Kidney (tissue), 14 donors: ENCODE data around the gene CCDC28A. TPM values are rescaled to one million over a fixed set of nuclear protein-coding genes. Genes with fewer than 3 reads are reported as not detected.
A peak's percentile ranks its signal among the peaks of the same experiment; 100 is the strongest.

Experiments used
- DNase-seq, 5 donors: peaks; one replicate each; pipeline ENCODE4 v3.0.0-alpha.2; 2013 to 2020
- FAIRE-seq: peaks from 2 replicates; lab custom pipeline; 2012; peaks lifted over from hg19 to GRCh38; lab: Jason Lieb, UNC
- H3K27ac ChIP-seq, 2 donors: one replicate each; pipeline ENCODE4 v1.7.0; 2013; ENCODE audit warnings: low read depth in 2 of 2, low read length in 2 of 2, inconsistent platforms in 1 of 2
- H3K27me3 ChIP-seq: one replicate; pipeline ENCODE4 v1.7.1; 2013; ENCODE audit warnings: low read length, inconsistent platforms; ENCODE audit not compliant: control insufficient read depth, insufficient read depth
- H3K36me3 ChIP-seq, 3 donors: one replicate each; pipeline versions ENCODE4 v1.7.0 to v1.7.1; 2013; ENCODE audit warnings: low read length in 3 of 3, control low read depth in 1 of 3, inconsistent platforms in 1 of 3; ENCODE audit not compliant: insufficient read depth in 3 of 3, control insufficient read depth in 2 of 3
- H3K4me1 ChIP-seq, 3 donors: one replicate each; pipeline versions ENCODE4 v1.7.0 to v1.7.1; 2013; ENCODE audit warnings: low read length in 3 of 3, inconsistent platforms in 1 of 3, low read depth in 1 of 3; ENCODE audit not compliant: control insufficient read depth in 2 of 3, insufficient read depth in 2 of 3
- H3K4me3 ChIP-seq, 3 donors: one replicate each; pipeline versions ENCODE4 v1.7.0 to v1.8.1; 2013; ENCODE audit warnings: low read length in 3 of 3, control low read depth in 1 of 3, inconsistent platforms in 1 of 3
- H3K9ac ChIP-seq, 3 donors: one replicate each; pipeline versions ENCODE4 v1.7.0 to v1.7.1; 2013; ENCODE audit warnings: low read length in 3 of 3, control low read depth in 1 of 3, inconsistent platforms in 1 of 3
- H3K9me3 ChIP-seq, 3 donors: one replicate each; pipeline versions ENCODE4 v1.7.0 to v1.7.1; 2013; ENCODE audit warnings: low read length in 3 of 3, control low read depth in 1 of 3, inconsistent platforms in 1 of 3; ENCODE audit not compliant: control insufficient read depth in 2 of 3, insufficient read depth in 1 of 3
- CTCF ChIP-seq: IDR thresholded peaks from 3 replicates; pipeline ENCODE4 v1.5.1; 2012; ENCODE audit warnings: mild to moderate bottlenecking, moderate library complexity, borderline replicate concordance; ENCODE audit not compliant: insufficient read depth; ENCODE audit errors: extremely low read depth
- intact Hi-C: fragments of 100-400 bp; cut with DNase I; formaldehyde crosslinking; loops from one replicate; pipeline ENCODE4 v1.11.1; 2022
- polyA plus RNA-seq: library from polyadenylated mRNA; stranded (reverse); fragments of 350-450 nt; fragmentation: Illumina TruSeq; extraction: RNeasy Lipid Tissue Mini Kit (QIAGEN cat#74804); gene quantifications from one replicate; pipeline ENCODE4 v1.2.3, GENCODE V29; 2014; ENCODE audit warnings: low read depth, low replicate concordance; ENCODE audit not compliant: insufficient read depth
- total RNA-seq: library from RNA; stranded (reverse); fragmentation: NEBNext Ultra II Directional; extraction: Animal tissue kit (Norgen Biotek cat#: 25700); gene quantifications from one replicate; pipeline ENCODE4 v1.2.1, GENCODE V29; 2021
- donor health status: control.
- donor health status: control.
- donor health status: control.
- donor health status: control.
- donor health status: control.
- donor health status: DM: yes; HTN: yes; CAD: no.
- donor health status: Normal renal cell carcinoma (clear cell type).

Gene CCDC28A
- total and polyA plus RNA-seq, 2 donors from 2014 or later, result 30.2 to 70.0 TPM

GRCh38 chr6:138815797-138816528, 42.4 kb downstream of the CCDC28A start:
- peak; percentile 71 for TF ChIP-seq CTCF
- no peak overlapping the region for H3K27ac ChIP-seq
- no peak overlapping the region for H3K9ac ChIP-seq
- DNase-seq (peak in 2 of 5 donors; percentile 77 to 88), FAIRE-seq (peak; percentile 93)
- no peaks in the 10 kb centered on the region for H3K36me3 ChIP-seq
- intact Hi-C loops, result loop anchor here (10.0 kb wide), 1 partner anchor 549 kb away; no protein-coding TSS in a partner anchor
- no peaks in the 10 kb centered on the region for H3K27me3 ChIP-seq
- no peaks in the 10 kb centered on the region for H3K9me3 ChIP-seq
- H3K4me1 ChIP-seq, result peaks cover 0 to 5% (median 0%) of the 10 kb centered on the region in 3 donors
- no peak overlapping the region for H3K4me3 ChIP-seq

GRCh38 chr6:138817799-138818198, 44.2 kb downstream of the CCDC28A start:
- H3K9ac ChIP-seq, result peak overlapping the region in 1 of 3 donors; percentile 43
- intact Hi-C loops, result loop anchor here (10.0 kb wide), 1 partner anchor 547 kb away; no protein-coding TSS in a partner anchor
- H3K27me3 ChIP-seq, result no peaks in the 10 kb centered on the region
- H3K36me3 ChIP-seq, result no peaks in the 10 kb centered on the region
- no peak for TF ChIP-seq CTCF
- DNase-seq (peak; percentile 82 to 93 (median 86)), FAIRE-seq (no peak)
- H3K9me3 ChIP-seq, result no peaks in the 10 kb centered on the region
- no peak overlapping the region for H3K4me3 ChIP-seq
- peaks cover 0 to 5% (median 0%) of the 10 kb centered on the region in 3 donors for H3K4me1 ChIP-seq
- H3K27ac ChIP-seq, result peak overlapping the region; percentile 49 to 68

GRCh38 chr6:138818496-138819194, 45.1 kb downstream of the CCDC28A start:
- no peaks in the 10 kb centered on the region for H3K27me3 ChIP-seq
- H3K9me3 ChIP-seq, result no peaks in the 10 kb centered on the region
- H3K36me3 ChIP-seq, result no peaks in the 10 kb centered on the region
- peaks cover 0 to 5% (median 0%) of the 10 kb centered on the region in 3 donors for H3K4me1 ChIP-seq
- H3K4me3 ChIP-seq, result no peak overlapping the region
- intact Hi-C loops, result loop anchor here (10.0 kb wide), 1 partner anchor 546 kb away; no protein-coding TSS in a partner anchor
- FAIRE-seq (no peak), DNase-seq (no peak)
- H3K27ac ChIP-seq, result peak overlapping the region in 1 of 2 donors; percentile 43
- no peak for TF ChIP-seq CTCF
- peak overlapping the region in 2 of 3 donors; percentile 7 to 43 for H3K9ac ChIP-seq
